Testis (tissue), 3 donors: ENCODE measurements around the gene CDK17. TPM values are rescaled to one million over a fixed set of nuclear protein-coding genes. Genes with fewer than 3 reads are reported as not detected.
"Not testable (repeated sequence)": the region's sequence is repeated elsewhere in the genome, so short reads cannot be mapped to it uniquely, and the experiment has no call there.

Experiments used
- DNase-seq: peaks from one replicate; pipeline ENCODE4 v3.0.0-alpha.2; 2019
- H3K27ac ChIP-seq, 2 donors: fragments of 200-600 bp; sonication (generic); one replicate each; pipeline ENCODE4 v1.5.1; 2019
- H3K27me3 ChIP-seq: fragments of 200-600 bp; sonication (generic); one replicate; pipeline ENCODE4 v1.5.1; 2019
- H3K36me3 ChIP-seq: fragments of 200-600 bp; sonication (generic); one replicate; pipeline ENCODE4 v1.5.1; 2017; ENCODE audit warnings: low read depth; ENCODE audit errors: missing control alignments
- H3K4me1 ChIP-seq: fragments of 200-600 bp; sonication (generic); one replicate; pipeline ENCODE4 v1.5.1; 2019
- H3K4me3 ChIP-seq, 2 donors: fragments of 200-600 bp; sonication (generic); one replicate each; pipeline ENCODE4 v1.5.1; 2017 to 2019
- H3K9me3 ChIP-seq: fragments of 200-600 bp; sonication (generic); one replicate; pipeline ENCODE4 v1.5.1; 2017
- POLR2A ChIP-seq: fragments of 450-650 bp; IDR thresholded peaks from one replicate; pipeline ENCODE4 v1.6.1; 2017; ENCODE audit warnings: antibody characterized with exemption, mild to moderate bottlenecking, moderate library complexity
- WGBS, 2 donors: methylation state at CpG; one replicate each; pipeline ENCODE4 v1.1.5; 2018; 5-methylcytosine and 5-hydroxymethylcytosine counted together
- intact Hi-C: fragments of 100-400 bp; cut with DNase I; formaldehyde crosslinking; loops from one replicate; pipeline ENCODE4 v1.15.1; 2023; ENCODE audit warnings: low total_unique reads
- polyA plus RNA-seq: library from polyadenylated mRNA; stranded (reverse); fragments of 350-450 nt; fragmentation: Illumina TruSeq; extraction: RNeasy Lipid Tissue Mini Kit (QIAGEN cat#74804); gene quantifications from one replicate; pipeline ENCODE4 v1.2.3, GENCODE V29; 2014; ENCODE audit warnings: low read depth, low replicate concordance; ENCODE audit not compliant: insufficient read depth
- total RNA-seq, 2 donors: library from RNA; depleted of rRNA; stranded (reverse); fragments of >200 nt; gene quantifications; one replicate each; pipeline ENCODE4 v1.2.3, GENCODE V29; 2016
- TF ChIP-seq, protein P1 (sequence below), 3 experiments: fragments of 450-650 bp in 2 of 3; fragments of 200-600 bp in 1 of 3; sonication (generic) in 1 of 3; IDR thresholded peaks; one replicate each; pipeline ENCODE4 v1.5.1; 2016 to 2019; ENCODE audit warnings: antibody characterized with exemption in 3 of 3, mild to moderate bottlenecking in 2 of 3, moderate library complexity in 1 of 3

Gene CDK17
- total and polyA plus RNA-seq, 3 donors from 2014 or later, result 40.7 to 100.0 (median 91.5) TPM

- H3K4me1 ChIP-seq, result peaks cover 12% of the 10 kb centered on the region
- WGBS, 2 donors, result 76 to 78% methylated on average over 2 of the region's 2 CpGs
- no peak for TF ChIP-seq POLR2A
- TF ChIP-seq, protein P1, sequence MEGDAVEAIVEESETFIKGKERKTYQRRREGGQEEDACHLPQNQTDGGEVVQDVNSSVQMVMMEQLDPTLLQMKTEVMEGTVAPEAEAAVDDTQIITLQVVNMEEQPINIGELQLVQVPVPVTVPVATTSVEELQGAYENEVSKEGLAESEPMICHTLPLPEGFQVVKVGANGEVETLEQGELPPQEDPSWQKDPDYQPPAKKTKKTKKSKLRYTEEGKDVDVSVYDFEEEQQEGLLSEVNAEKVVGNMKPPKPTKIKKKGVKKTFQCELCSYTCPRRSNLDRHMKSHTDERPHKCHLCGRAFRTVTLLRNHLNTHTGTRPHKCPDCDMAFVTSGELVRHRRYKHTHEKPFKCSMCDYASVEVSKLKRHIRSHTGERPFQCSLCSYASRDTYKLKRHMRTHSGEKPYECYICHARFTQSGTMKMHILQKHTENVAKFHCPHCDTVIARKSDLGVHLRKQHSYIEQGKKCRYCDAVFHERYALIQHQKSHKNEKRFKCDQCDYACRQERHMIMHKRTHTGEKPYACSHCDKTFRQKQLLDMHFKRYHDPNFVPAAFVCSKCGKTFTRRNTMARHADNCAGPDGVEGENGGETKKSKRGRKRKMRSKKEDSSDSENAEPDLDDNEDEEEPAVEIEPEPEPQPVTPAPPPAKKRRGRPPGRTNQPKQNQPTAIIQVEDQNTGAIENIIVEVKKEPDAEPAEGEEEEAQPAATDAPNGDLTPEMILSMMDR (IDR thresholded peaks at IDR 0.05), result no peak
- H3K27ac ChIP-seq, result no peak overlapping the region
- no peak overlapping the region for H3K4me3 ChIP-seq
- no peak for DNase-seq
- H3K36me3 ChIP-seq, result no peaks in the 10 kb centered on the region
- no peaks in the 10 kb centered on the region for H3K9me3 ChIP-seq
- intact Hi-C loops, result loop anchor here (10.0 kb wide), 1 partner anchor 171 kb away; no protein-coding TSS in a partner anchor
- no peaks in the 10 kb centered on the region for H3K27me3 ChIP-seq
These were observed 4.0 kb downstream of the CDK17 start for GRCh38 chr12:96396209-96396608.

- H3K4me1 ChIP-seq, result peaks cover 12% of the 10 kb centered on the region
- WGBS, 2 donors, result 76 to 88% methylated on average over 4 of the region's 4 CpGs
These were observed 5.0 kb downstream of the CDK17 start for GRCh38 chr12:96395236-96395635.

GRCh38 chr12:96393229-96393628 lies 7.0 kb downstream of the CDK17 start:
- H3K27ac ChIP-seq, H3K9me3 ChIP-seq, H3K4me3 ChIP-seq, H3K4me1 ChIP-seq, H3K27me3 ChIP-seq, DNase-seq, H3K36me3 ChIP-seq: not testable (repeated sequence)
- 75 to 93% methylated on average over 5 of the region's 5 CpGs for WGBS, 2 donors
- intact Hi-C loops, result loop anchor here (10.0 kb wide), 1 partner anchor 168 kb away; no protein-coding TSS in a partner anchor

More at GRCh38 chr12:96395236-96395635, 5.0 kb downstream of the CDK17 start:
- Histone ChIP-seq H3K27ac (no peak overlapping the region), H3K9me3 (no peaks in the 10 kb centered on the region), H3K4me3 (no peak overlapping the region), H3K27me3 (no peaks in the 10 kb centered on the region), H3K36me3 (no peaks in the 10 kb centered on the region)
- intact Hi-C loops, result loop anchor here (10.0 kb wide), 1 partner anchor 170 kb away; no protein-coding TSS in a partner anchor
- DNase-seq, result no peak
- TF ChIP-seq, protein P1 (IDR thresholded peaks at IDR 0.05), result no peak
- TF ChIP-seq POLR2A, result no peak

DNA sequence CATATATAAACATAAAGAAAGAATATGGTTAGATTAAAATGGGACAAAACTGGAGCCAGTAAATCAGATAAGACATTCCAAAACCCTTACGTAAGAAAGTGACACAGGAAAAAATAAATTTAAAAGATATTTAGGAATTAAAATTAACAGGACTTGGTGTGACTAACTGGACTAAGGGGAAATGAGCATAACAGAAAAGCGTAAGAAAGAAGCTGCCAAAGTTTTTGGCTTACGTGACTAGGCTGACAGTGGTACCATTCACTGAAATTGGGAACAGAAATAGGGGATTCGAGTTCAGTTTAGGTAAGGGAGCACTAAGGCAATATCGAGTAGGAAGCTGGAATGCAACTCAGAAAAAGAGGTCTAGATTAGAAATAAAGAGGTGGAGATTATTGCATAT lies 7.8 kb downstream of the CDK17 start:
- Histone ChIP-seq H3K4me1 (peaks cover 4% of the 10 kb centered on the region), H3K36me3 (no peaks in the 10 kb centered on the region), H3K9me3 (no peaks in the 10 kb centered on the region), H3K27ac (no peak overlapping the region), H3K4me3 (no peak overlapping the region), H3K27me3 (no peaks in the 10 kb centered on the region)
- 60 to 70% methylated on average over 5 of the region's 5 CpGs for WGBS, 2 donors
- TF ChIP-seq, protein P1 (IDR thresholded peaks at IDR 0.05), result no peak
- TF ChIP-seq POLR2A, result no peak
- DNase-seq, result no peak
- intact Hi-C loops, result loop anchor here (10.0 kb wide), 1 partner anchor 168 kb away; no protein-coding TSS in a partner anchor

- no peak overlapping the region for H3K27ac ChIP-seq
- no peak for DNase-seq
- peaks cover 4% of the 10 kb centered on the region for H3K4me1 ChIP-seq
- no peak for TF ChIP-seq POLR2A
- TF ChIP-seq, protein P1 (IDR thresholded peaks at IDR 0.05), result no peak
- no peaks in the 10 kb centered on the region for H3K36me3 ChIP-seq
- H3K9me3 ChIP-seq, result no peaks in the 10 kb centered on the region
- no peaks in the 10 kb centered on the region for H3K27me3 ChIP-seq
- intact Hi-C loops, result no loop called here
- WGBS, 2 donors, result 100% methylated on average over 1 of the region's 1 CpG
- no peak overlapping the region for H3K4me3 ChIP-seq
These were observed 12.3 kb downstream of the CDK17 start for GRCh38 chr12:96387981-96388380.
